Type B pancreatic cell (in vitro differentiated cells): ENCODE measurements around the gene SMG6. TPM values are rescaled to one million over a fixed set of nuclear protein-coding genes. Genes with fewer than 3 reads are reported as not detected.
"Not testable (repeated sequence)": the region's sequence is repeated elsewhere in the genome, so short reads cannot be mapped to it uniquely, and the experiment has no call there.

Experiments used
- DNase-seq: peaks from one replicate; pipeline ENCODE4 v3.0.0; 2021; ENCODE audit warnings: mixed read lengths; ENCODE audit not compliant: unreplicated experiment; ENCODE audit errors: extremely low spot score
- H3K27ac Mint-ChIP-seq: 2 replicates; pipeline ENCODE4 v1.8.0; 2021; ENCODE audit warnings: mild to moderate bottlenecking, mixed read lengths
- H3K27me3 Mint-ChIP-seq: 2 replicates; pipeline ENCODE4 v1.8.0; 2021; ENCODE audit warnings: mixed read lengths
- H3K36me3 Mint-ChIP-seq: 2 replicates; pipeline ENCODE4 v1.8.0; 2021; ENCODE audit warnings: mixed read lengths
- H3K4me1 Mint-ChIP-seq: one replicate; pipeline ENCODE4 v1.8.0; 2021; ENCODE audit warnings: mixed read lengths; ENCODE audit not compliant: unreplicated experiment
- H3K4me3 Mint-ChIP-seq: 2 replicates; pipeline ENCODE4 v1.8.0; 2021; ENCODE audit warnings: mild to moderate bottlenecking, mixed read lengths
- H3K9me3 Mint-ChIP-seq: 2 replicates; pipeline ENCODE4 v1.8.0; 2021; ENCODE audit warnings: mixed read lengths
- CTCF ChIP-seq: fragments of 200-600 bp; sonication (generic); conservative IDR thresholded peaks from 2 replicates; pipeline ENCODE4 v1.5.0; 2021; ENCODE audit warnings: antibody characterized with exemption, mild to moderate bottlenecking
- total RNA-seq: library from RNA; stranded (reverse); gene quantifications from 2 replicates; pipeline ENCODE4 v1.2.1, GENCODE V29; 2021; ENCODE audit warnings: low replicate concordance

SMG6 gene
- total RNA-seq, 1 donor from 2014 or later: 39.0 TPM

DNA sequence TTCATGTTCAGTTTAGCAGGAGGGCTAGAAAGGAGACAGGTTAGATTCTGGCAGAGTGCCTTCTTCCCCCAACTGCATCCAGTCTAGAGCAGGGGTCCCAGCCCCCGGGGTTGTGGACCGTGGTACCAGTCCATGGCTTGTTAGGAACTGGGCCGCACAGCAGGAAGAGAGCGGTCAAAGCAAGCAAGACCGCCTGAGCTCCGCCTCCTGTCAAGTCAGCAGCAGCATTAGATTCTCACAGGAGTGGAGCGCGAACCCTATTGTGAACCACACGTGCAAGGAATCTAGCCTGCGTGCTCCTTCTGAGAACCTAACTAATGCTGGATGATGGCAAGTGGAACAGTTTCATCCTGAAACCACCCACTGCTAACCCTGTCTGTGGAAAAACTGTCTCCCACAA, 153.7 kb downstream of the SMG6 start:
- no peak overlapping the region for H3K4me3 Mint-ChIP-seq

GRCh38 chr17:2146132-2146871, 157.3 kb downstream of the SMG6 start:
- no peak overlapping the region for H3K4me3 Mint-ChIP-seq
- peaks cover 13% of the 10 kb centered on the region for H3K36me3 Mint-ChIP-seq
- no peaks in the 10 kb centered on the region for H3K9me3 Mint-ChIP-seq
- DNase-seq: no peak
- no peaks in the 10 kb centered on the region for H3K4me1 Mint-ChIP-seq
- H3K27me3 Mint-ChIP-seq: no peaks in the 10 kb centered on the region
- no peak overlapping the region for H3K27ac Mint-ChIP-seq
- TF ChIP-seq CTCF: no peak

More for the DNA sequence above, 153.7 kb downstream of the SMG6 start:
- peaks cover 26% of the 10 kb centered on the region for H3K36me3 Mint-ChIP-seq
- peaks cover 5% of the 10 kb centered on the region for H3K4me1 Mint-ChIP-seq
- TF ChIP-seq CTCF: no peak
- H3K27me3 Mint-ChIP-seq: no peaks in the 10 kb centered on the region
- no peak for DNase-seq
- no peak overlapping the region for H3K27ac Mint-ChIP-seq
- no peaks in the 10 kb centered on the region for H3K9me3 Mint-ChIP-seq

GRCh38 chr17:2144701-2145100, 158.9 kb downstream of the SMG6 start:
- H3K27me3 Mint-ChIP-seq: no peaks in the 10 kb centered on the region
- no peak for DNase-seq
- H3K36me3 Mint-ChIP-seq: peaks cover 8% of the 10 kb centered on the region
- TF ChIP-seq CTCF: no peak
- H3K4me3 Mint-ChIP-seq: no peak overlapping the region
- H3K27ac Mint-ChIP-seq: no peak overlapping the region
- H3K4me1 Mint-ChIP-seq: no peaks in the 10 kb centered on the region
- no peaks in the 10 kb centered on the region for H3K9me3 Mint-ChIP-seq

- H3K27me3 Mint-ChIP-seq: no peaks in the 10 kb centered on the region
- no peak overlapping the region for H3K4me3 Mint-ChIP-seq
- no peak for TF ChIP-seq CTCF
- H3K36me3 Mint-ChIP-seq: peaks cover 5% of the 10 kb centered on the region
- peaks cover 9% of the 10 kb centered on the region for H3K4me1 Mint-ChIP-seq
- H3K9me3 Mint-ChIP-seq: no peaks in the 10 kb centered on the region
- no peak for DNase-seq
- no peak overlapping the region for H3K27ac Mint-ChIP-seq
These were observed 160.3 kb downstream of the SMG6 start for GRCh38 chr17:2143332-2143731.

DNA sequence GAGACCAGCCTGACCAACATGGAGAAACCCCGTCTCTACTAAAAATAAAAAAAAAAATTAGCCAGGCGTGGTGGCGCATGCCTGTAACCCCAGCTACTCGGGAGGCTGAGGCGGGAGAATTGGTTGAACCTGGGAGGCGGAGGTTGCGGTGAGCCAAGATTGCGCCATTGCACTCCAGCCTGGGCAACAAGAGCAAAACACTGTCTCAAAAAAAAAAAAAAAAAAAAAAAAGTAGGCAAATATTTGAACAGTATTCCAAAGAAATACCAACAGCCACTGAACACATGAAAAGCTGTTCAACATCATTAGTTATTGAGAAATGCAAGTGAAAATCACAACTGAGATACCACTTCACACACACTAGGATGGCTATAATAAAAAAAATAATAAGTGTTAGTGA, 160.9 kb downstream of the SMG6 start:
- H3K4me1 Mint-ChIP-seq: peaks cover 16% of the 10 kb centered on the region
- H3K27ac Mint-ChIP-seq, H3K9me3 Mint-ChIP-seq, H3K4me3 Mint-ChIP-seq, H3K27me3 Mint-ChIP-seq, DNase-seq, H3K36me3 Mint-ChIP-seq: not testable (repeated sequence)

DNA sequence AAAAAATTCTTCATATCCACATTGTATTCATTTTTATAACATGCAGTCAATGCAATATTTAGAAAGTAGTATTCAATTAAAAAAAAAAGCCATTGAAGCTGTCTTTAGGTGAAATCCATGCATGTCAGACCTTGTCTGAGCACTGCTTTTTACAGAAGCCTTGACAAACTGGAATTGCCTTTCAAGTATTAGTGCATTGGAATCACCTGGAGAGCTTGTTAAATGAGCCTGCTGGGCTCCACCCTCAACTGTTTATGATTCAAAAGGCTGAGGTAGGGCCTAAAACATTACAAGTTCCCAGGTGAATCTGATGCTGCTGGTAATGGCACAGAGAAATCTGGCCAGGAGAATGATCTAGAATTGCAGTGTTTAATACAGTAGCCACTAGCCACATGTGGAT, 162.9 kb downstream of the SMG6 start:
- peaks cover 27% of the 10 kb centered on the region for H3K4me1 Mint-ChIP-seq
- no peaks in the 10 kb centered on the region for H3K27me3 Mint-ChIP-seq
- DNase-seq: no peak
- H3K9me3 Mint-ChIP-seq: no peaks in the 10 kb centered on the region
- no peak overlapping the region for H3K4me3 Mint-ChIP-seq
- peak overlapping the region; percentile 81 for H3K27ac Mint-ChIP-seq
- H3K36me3 Mint-ChIP-seq: peaks cover 5% of the 10 kb centered on the region
- TF ChIP-seq CTCF: no peak
